NK-92 (cell line): Measurements from ENCODE around the gene TXNL4A.

ENCODE experiments used
- DNase-seq: peaks from one replicate; lab custom pipeline; 2025; ENCODE audit not compliant: unreplicated experiment; lab: John Stamatoyannopoulos, UW

The TXNL4A gene

GRCh38 chr18:79936641-79937040 lies 51.7 kb downstream of the TXNL4A start:
- no peak for DNase-seq

GRCh38 chr18:79935925-79936324 lies 52.4 kb downstream of the TXNL4A start:
- DNase-seq, result no peak

GRCh38 chr18:79935499-79935898 lies 52.9 kb downstream of the TXNL4A start:
- no peak for DNase-seq

- no peak for DNase-seq
Measured at GRCh38 chr18:79935098-79935480, 53.3 kb downstream of the TXNL4A start.

- no peak for DNase-seq
Measured at GRCh38 chr18:79934311-79935097, 53.9 kb downstream of the TXNL4A start.

GRCh38 chr18:79933765-79934164 lies 54.6 kb downstream of the TXNL4A start:
- no peak for DNase-seq

- DNase-seq, result no peak
Measured at GRCh38 chr18:79932907-79933306, 55.5 kb downstream of the TXNL4A start.

- no peak for DNase-seq
Measured at GRCh38 chr18:79931475-79931874, 56.9 kb downstream of the TXNL4A start.

- DNase-seq, result no peak
Measured at GRCh38 chr18:79930020-79930642, 58.2 kb downstream of the TXNL4A start.

GRCh38 chr18:79928563-79928960 lies 59.8 kb downstream of the TXNL4A start:
- DNase-seq, result no peak

- no peak for DNase-seq
Measured at GRCh38 chr18:79927607-79928562, 60.5 kb downstream of the TXNL4A start.

- no peak for DNase-seq
Measured at GRCh38 chr18:79926715-79927606, 61.4 kb downstream of the TXNL4A start.

- DNase-seq, result no peak
Measured at GRCh38 chr18:79926306-79926705, 62.1 kb downstream of the TXNL4A start.

GRCh38 chr18:79924814-79925731 lies 63.3 kb downstream of the TXNL4A start:
- DNase-seq, result no peak

GRCh38 chr18:79923896-79924585 lies 64.3 kb downstream of the TXNL4A start:
- no peak for DNase-seq

GRCh38 chr18:79922971-79923411 lies 65.4 kb downstream of the TXNL4A start:
- DNase-seq, result no peak

GRCh38 chr18:79921984-79922965 lies 66.1 kb downstream of the TXNL4A start:
- no peak for DNase-seq
